H1 (cell line): Measurements from ENCODE around the gene PIGM. TPM values are rescaled to one million over a fixed set of nuclear protein-coding genes. Genes with fewer than 3 reads are reported as not detected.

Experiments
- BCL11A ChIP-seq, 2 experiments: IDR thresholded peaks; one replicate each; pipeline ENCODE4 v1.6.1; 2011; ENCODE audit warnings: low read depth in 2 of 2, low read length in 2 of 2, mild to moderate bottlenecking in 2 of 2
- CHD2 ChIP-seq: IDR thresholded peaks from 2 replicates; pipeline ENCODE4 v1.6.1; 2012; ENCODE audit warnings: low read length, improper control_type of control experiment
- MAFK ChIP-seq: IDR thresholded peaks from 2 replicates; pipeline ENCODE4 v1.6.1; 2012; ENCODE audit warnings: low read depth, mild to moderate bottlenecking, improper control_type of control experiment, low read length
- NRF1 ChIP-seq: IDR thresholded peaks from 2 replicates; pipeline ENCODE4 v1.6.1; 2011; ENCODE audit warnings: mild to moderate bottlenecking, low read depth, low read length, improper control_type of control experiment
- SRF ChIP-seq: IDR thresholded peaks from 2 replicates; pipeline ENCODE4 v1.6.1; 2011; ENCODE audit warnings: mild to moderate bottlenecking, low read depth, low read length, moderate library complexity
- TEAD4 ChIP-seq: IDR thresholded peaks from 2 replicates; pipeline ENCODE4 v1.6.1; 2012; ENCODE audit warnings: low read depth, low read length, inconsistent platforms, mixed read lengths
- YY1 ChIP-seq: IDR thresholded peaks from 2 replicates; pipeline ENCODE4 v1.6.1; 2011; ENCODE audit warnings: low read depth, mild to moderate bottlenecking, low read length
- polyA plus RNA-seq, 7 experiments: library from polyadenylated mRNA; depleted of rRNA in 3 of 7; stranded (reverse) in 5 of 7; unstranded in 2 of 7; fragments of >200 nt in 5 of 7; fragments of 200-250 nt in 2 of 7; gene quantifications; 1 replicate in 5 of 7; 2 replicates in 1 of 7; 4 replicates in 1 of 7; pipeline versions ENCODE4 v1.2.1 to v1.2.3, GENCODE V29; 2011 to 2013; ENCODE audit warnings: missing spikeins in 2 of 7, mixed read lengths in 2 of 7
- total RNA-seq: library from RNA; stranded (reverse); fragmentation: NEBNext Ultra II Directional; extraction: Animal tissue kit (Norgen Biotek cat#: 25700); gene quantifications from 2 replicates; pipeline ENCODE4 v1.2.1, GENCODE V29; 2021
- TF ChIP-seq, protein P1 (sequence below), 3 experiments: IDR thresholded peaks; 1 replicate in 2 of 3; 2 replicates in 1 of 3; pipeline versions ENCODE4 v1.5.1 to v1.6.1; 2011; ENCODE audit warnings: low read length in 3 of 3, mild to moderate bottlenecking in 3 of 3, inconsistent platforms in 2 of 3, low read depth in 1 of 3, moderate library complexity in 1 of 3; ENCODE audit not compliant: insufficient read depth in 1 of 3; ENCODE audit errors: control extremely low read depth in 1 of 3

Gene PIGM
- total and polyA plus RNA-seq, 2 of the 8 experiments (the other 6 are each of a cell fraction or from before 2014, with no cell fraction given): 5.4 to 6.0 TPM

DNA sequence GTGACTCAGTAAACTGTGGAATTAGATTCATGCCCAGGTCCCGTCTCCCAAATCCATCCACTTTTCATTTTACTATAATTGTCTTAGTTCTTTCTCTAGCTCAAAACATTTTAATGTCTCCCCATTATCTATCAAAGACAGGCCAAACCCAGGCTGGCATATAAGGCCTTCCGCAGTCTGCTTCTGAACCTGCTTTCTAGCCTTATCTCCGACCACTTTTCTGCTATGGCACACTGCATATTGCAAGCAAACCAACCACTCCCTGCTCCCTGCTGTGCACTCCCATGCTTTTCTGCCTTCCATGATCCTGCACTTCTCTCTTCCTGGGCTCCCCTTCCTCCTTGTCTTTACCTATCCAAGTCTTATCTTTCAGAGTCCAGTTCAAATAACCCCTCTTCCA is 17.3 kb upstream of the PIGM start (continued):
- TF ChIP-seq, protein P1, sequence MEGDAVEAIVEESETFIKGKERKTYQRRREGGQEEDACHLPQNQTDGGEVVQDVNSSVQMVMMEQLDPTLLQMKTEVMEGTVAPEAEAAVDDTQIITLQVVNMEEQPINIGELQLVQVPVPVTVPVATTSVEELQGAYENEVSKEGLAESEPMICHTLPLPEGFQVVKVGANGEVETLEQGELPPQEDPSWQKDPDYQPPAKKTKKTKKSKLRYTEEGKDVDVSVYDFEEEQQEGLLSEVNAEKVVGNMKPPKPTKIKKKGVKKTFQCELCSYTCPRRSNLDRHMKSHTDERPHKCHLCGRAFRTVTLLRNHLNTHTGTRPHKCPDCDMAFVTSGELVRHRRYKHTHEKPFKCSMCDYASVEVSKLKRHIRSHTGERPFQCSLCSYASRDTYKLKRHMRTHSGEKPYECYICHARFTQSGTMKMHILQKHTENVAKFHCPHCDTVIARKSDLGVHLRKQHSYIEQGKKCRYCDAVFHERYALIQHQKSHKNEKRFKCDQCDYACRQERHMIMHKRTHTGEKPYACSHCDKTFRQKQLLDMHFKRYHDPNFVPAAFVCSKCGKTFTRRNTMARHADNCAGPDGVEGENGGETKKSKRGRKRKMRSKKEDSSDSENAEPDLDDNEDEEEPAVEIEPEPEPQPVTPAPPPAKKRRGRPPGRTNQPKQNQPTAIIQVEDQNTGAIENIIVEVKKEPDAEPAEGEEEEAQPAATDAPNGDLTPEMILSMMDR (IDR thresholded peaks at IDR 0.05; ENCODE audit: control extremely low read depth in 1 of 3, insufficient read depth in 1 of 3, low read depth in 1 of 3, low read length in 3 of 3): no peak
- TF ChIP-seq TEAD4 (no peak), BCL11A (IDR thresholded peaks at IDR 0.05; ENCODE audit: low read depth in 2 of 2, low read length in 2 of 2) (no peak), NRF1 (no peak), CHD2 (no peak), SRF (no peak), YY1 (no peak), MAFK (no peak)
- TF ChIP-seq, all 59 proteins: peak for 0
